ENCODE measurements around the gene ZNF662. TPM values are rescaled to one million over a fixed set of nuclear protein-coding genes. Genes with fewer than 3 reads are reported as not detected.

ZNF662 gene
- total RNA-seq, 1 experiment from 2014 or later = not detected

- no peak for TF ChIP-seq ELF1 (IDR thresholded peaks at IDR 0.05; ENCODE audit: borderline replicate concordance, low read depth)
- no peak for TF ChIP-seq TCF7L2 (IDR thresholded peaks at IDR 0.05; ENCODE audit: borderline replicate concordance, extremely low read depth, insufficient read depth, insufficient read length)
- ChIA-PET CTCF (no interaction called here), RAD21 (ENCODE audit: low non-redundant PET in 1 of 2, low total read pairs in 2 of 2, uncharacterized antibody in 2 of 2, unreplicated experiment in 2 of 2) (no interaction called here), POLR2A (no interaction called here)
- H3K27ac ChIP-seq (ENCODE audit: low read depth, low read length) = no peak overlapping the region
- no peaks in the 10 kb centered on the region for H3K36me3 ChIP-seq (ENCODE audit: control insufficient read depth in 1 of 2, insufficient read depth in 2 of 2, low read length in 2 of 2)
- no peak overlapping the region for H3K4me2 ChIP-seq (ENCODE audit: low read length)
- ATAC-seq = no peak
- no peaks in the 10 kb centered on the region for H3K4me1 ChIP-seq (ENCODE audit: control insufficient read depth in 1 of 2, insufficient read depth in 2 of 2, low read length in 2 of 2)
- no peaks in the 10 kb centered on the region for H3K9me2 ChIP-seq (ENCODE audit: insufficient read depth)
- H3K4me3 ChIP-seq (replicated peaks in 1 of 2; ENCODE audit: low read depth in 1 of 2, low read length in 2 of 2) = no peak overlapping the region
- intact Hi-C loops (cut with micrococcal nuclease) = no loop called here
- H2AFZ ChIP-seq (ENCODE audit: low read depth, low read length, poor library complexity, severe bottlenecking) = no peak overlapping the region
- BruUV-seq (replicated peaks) = no TSS peak
- H3K27me3 ChIP-seq (ENCODE audit: insufficient read depth, low read length) = no peaks in the 10 kb centered on the region
- H3K9me3 ChIP-seq (ENCODE audit: control insufficient read depth in 1 of 2, insufficient read depth in 1 of 2, low read depth in 1 of 2, low read length in 2 of 2) = no peaks in the 10 kb centered on the region
- no peaks in the 10 kb centered on the region for H4K20me1 ChIP-seq (ENCODE audit: insufficient read depth)
- H3K79me2 ChIP-seq (ENCODE audit: insufficient read depth, low read length) = no peaks in the 10 kb centered on the region
- no peak overlapping the region for H3K9ac ChIP-seq (ENCODE audit: low read length)
- DNase-seq (ENCODE audit: low read depth, low spot score) = no peak
These were observed 40.1 kb downstream of the ZNF662 start for GRCh38 chr3:42946050-42946449.

- BruUV-seq (replicated peaks) = no TSS peak
- ChIA-PET CTCF (no interaction called here), RAD21 (ENCODE audit: low non-redundant PET in 1 of 2, low total read pairs in 2 of 2, uncharacterized antibody in 2 of 2, unreplicated experiment in 2 of 2) (no interaction called here), POLR2A (no interaction called here)
- Histone ChIP-seq H4K20me1 (ENCODE audit: insufficient read depth) (no peaks in the 10 kb centered on the region), H2AFZ (ENCODE audit: low read depth, low read length, poor library complexity, severe bottlenecking) (no peak overlapping the region), H3K4me2 (ENCODE audit: low read length) (no peak overlapping the region), H3K4me1 (ENCODE audit: control insufficient read depth in 1 of 2, insufficient read depth in 2 of 2, low read length in 2 of 2) (no peaks in the 10 kb centered on the region), H3K4me3 (replicated peaks in 1 of 2; ENCODE audit: low read depth in 1 of 2, low read length in 2 of 2) (no peak overlapping the region), H3K9me2 (ENCODE audit: insufficient read depth) (no peaks in the 10 kb centered on the region), H3K9me3 (ENCODE audit: control insufficient read depth in 1 of 2, insufficient read depth in 1 of 2, low read depth in 1 of 2, low read length in 2 of 2) (no peaks in the 10 kb centered on the region), H3K9ac (ENCODE audit: low read length) (no peak overlapping the region), H3K27ac (ENCODE audit: low read depth, low read length) (no peak overlapping the region), H3K36me3 (ENCODE audit: control insufficient read depth in 1 of 2, insufficient read depth in 2 of 2, low read length in 2 of 2) (no peaks in the 10 kb centered on the region), H3K27me3 (ENCODE audit: insufficient read depth, low read length) (no peaks in the 10 kb centered on the region), H3K79me2 (ENCODE audit: insufficient read depth, low read length) (no peaks in the 10 kb centered on the region)
- peak; percentile 29; the same call in 1 of the 2 replicates for TF ChIP-seq RAD21 (IDR thresholded peaks at IDR 0.05; ENCODE audit: low read depth)
- TF ChIP-seq EZH2phosphoT487 (IDR thresholded peaks at IDR 0.05; ENCODE audit: borderline replicate concordance) = no peak
- TF ChIP-seq CTCF (IDR thresholded peaks at IDR 0.05 in 2 of 3, conservative IDR thresholded peaks at IDR 0.05 in 1 of 3; ENCODE audit: borderline replicate concordance in 1 of 3, insufficient read depth in 1 of 3, low read depth in 2 of 3, low read length in 2 of 3) = peak; percentile 8 to 44 (median 39); a peak in 3 of 6 replicates
- peak; percentile 57; the same call in 1 of the 2 replicates for ATAC-seq
- intact Hi-C loops (cut with micrococcal nuclease) = no loop called here
- DNase-seq (ENCODE audit: low read depth, low spot score) = no peak
These were observed 51.6 kb downstream of the ZNF662 start for GRCh38 chr3:42957573-42957972.
